Lung (tissue), 12 donors: ENCODE measurements around the gene GALNT9. TPM values are rescaled to one million over a fixed set of nuclear protein-coding genes. Genes with fewer than 3 reads are reported as not detected.

ENCODE experiments used
- ATAC-seq: fragments of 200-7000 bp; cut with Tn5 transposase; one replicate; pipeline ENCODE4 v1.9.1; 2020; ENCODE audit warnings: moderate number of reproducible peaks; ENCODE audit not compliant: insufficient read depth, low FRiP score
- DNase-seq, 3 donors: peaks; one replicate each; pipeline ENCODE4 v3.0.0-alpha.2; 2013 to 2017
- H3K27ac ChIP-seq, 2 donors: one replicate each; pipeline ENCODE4 v1.5.1; 2013; ENCODE audit warnings: mild to moderate bottlenecking in 2 of 2, moderate library complexity in 2 of 2, control low read depth in 1 of 2, inconsistent platforms in 1 of 2, low read depth in 1 of 2, low read length in 1 of 2
- H3K27me3 ChIP-seq, 3 donors: one replicate each; pipeline ENCODE4 v1.5.1; 2013; ENCODE audit warnings: low read length in 2 of 3; ENCODE audit not compliant: control insufficient read depth in 3 of 3, insufficient read depth in 3 of 3
- H3K36me3 ChIP-seq, 4 donors: one replicate each; pipeline ENCODE4 v1.5.1; 2013; ENCODE audit warnings: low read length in 4 of 4, mild to moderate bottlenecking in 1 of 4, moderate library complexity in 1 of 4; ENCODE audit not compliant: control insufficient read depth in 4 of 4, insufficient read depth in 4 of 4
- H3K4me1 ChIP-seq, 5 donors: one replicate each; pipeline ENCODE4 v1.5.1; 2013; ENCODE audit warnings: low read length in 5 of 5, mild to moderate bottlenecking in 2 of 5, moderate library complexity in 1 of 5; ENCODE audit not compliant: control insufficient read depth in 5 of 5, insufficient read depth in 5 of 5
- H3K4me3 ChIP-seq: one replicate; pipeline ENCODE4 v1.5.1; 2013; ENCODE audit warnings: mild to moderate bottlenecking, control low read depth, moderate library complexity
- H3K9ac ChIP-seq, 2 donors: one replicate each; pipeline ENCODE4 v1.5.1; 2013; ENCODE audit warnings: low read length in 2 of 2, control low read depth in 1 of 2; ENCODE audit not compliant: insufficient read depth in 1 of 2
- H3K9me3 ChIP-seq, 4 donors: one replicate each; pipeline ENCODE4 v1.5.1; 2013; ENCODE audit warnings: low read length in 3 of 4, mild to moderate bottlenecking in 1 of 4, moderate library complexity in 1 of 4; ENCODE audit not compliant: control insufficient read depth in 4 of 4, insufficient read depth in 3 of 4
- WGBS, 2 donors: extraction: QIAGEN DNeasy Blood & Tissue Kit; methylation state at CpG; one replicate each; pipeline ENCODE4 v1.1.7; 2013; 5-methylcytosine and 5-hydroxymethylcytosine counted together
- polyA plus RNA-seq, 2 donors: library from polyadenylated mRNA; stranded (reverse); fragments of 200-250 nt; gene quantifications; one replicate each; pipeline ENCODE4 v1.2.1, GENCODE V29; 2013
- total RNA-seq, 2 donors: library from RNA; depleted of rRNA in 1 of 2; stranded (reverse); fragments of >200 nt in 1 of 2; gene quantifications; one replicate each; pipeline ENCODE4 v1.2.1, GENCODE V29; 2014 to 2021
- TF ChIP-seq, protein P1 (sequence below): IDR thresholded peaks from 2 replicates; pipeline ENCODE4 v1.5.1; 2012; ENCODE audit warnings: mild to moderate bottlenecking; ENCODE audit errors: control extremely low read depth, extremely low read depth
- donor health status: control.
- donor health status: control.
- donor health status: Bipolar disorder and iron deficiency.
- donor health status: healthy.
- donor health status: DM: yes; HTN: yes; CAD: no.

GALNT9 gene
- total and polyA plus RNA-seq, 4 donors: 0.13 to 1.7 (median 0.79) TPM

DNA sequence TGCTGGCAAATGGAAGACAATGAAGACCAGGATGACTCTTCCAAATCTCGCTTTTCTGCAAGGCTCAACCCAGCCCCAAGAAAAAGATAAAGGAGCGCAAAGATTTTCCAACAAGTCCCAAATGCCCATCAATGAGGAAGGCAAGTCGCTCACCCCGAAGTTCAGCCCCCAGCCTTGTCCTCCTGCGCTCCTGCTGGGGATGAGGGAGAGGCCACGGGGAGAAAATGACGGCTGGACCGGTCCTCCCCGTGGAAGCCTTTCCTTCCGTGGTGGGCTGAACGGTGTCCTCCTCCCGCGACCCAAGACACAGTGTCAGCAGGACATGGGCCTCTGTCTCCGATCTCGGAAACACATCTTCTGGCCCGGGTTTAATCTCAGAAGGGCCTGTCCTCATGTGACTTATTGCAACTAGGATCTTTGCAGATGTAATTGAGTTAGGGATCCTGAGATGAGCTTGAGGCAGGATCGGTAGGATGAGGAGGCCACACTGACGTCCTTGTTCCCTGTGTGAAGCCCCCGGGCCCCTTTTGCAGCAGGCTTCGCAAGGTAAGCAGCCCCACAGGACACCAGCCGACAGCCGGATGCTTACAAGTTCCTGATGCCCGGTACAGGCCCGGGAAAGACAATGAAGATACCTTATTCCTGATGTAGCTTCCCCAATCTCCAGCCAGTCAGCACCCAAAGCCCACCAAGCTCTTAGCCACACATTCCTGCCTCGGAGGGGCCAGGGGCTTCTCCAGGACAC lies 64.2 kb downstream of the GALNT9 start:
- peaks cover 0 to 6% (median 0%) of the 10 kb centered on the region in 4 donors for H3K9me3 ChIP-seq
- no peak overlapping the region for H3K27ac ChIP-seq
- H3K27me3 ChIP-seq: peaks cover 0 to 11% (median 3%) of the 10 kb centered on the region in 3 donors
- peaks cover 0 to 6% (median 0%) of the 10 kb centered on the region in 5 donors for H3K4me1 ChIP-seq
- H3K36me3 ChIP-seq: no peaks in the 10 kb centered on the region
- WGBS, 2 donors: 88 to 93% methylated on average over 25 of the region's 25 CpGs
- H3K4me3 ChIP-seq: no peak overlapping the region
- H3K9ac ChIP-seq: no peak overlapping the region
- ATAC-seq (no peak), DNase-seq (no peak)
- TF ChIP-seq, protein P1, sequence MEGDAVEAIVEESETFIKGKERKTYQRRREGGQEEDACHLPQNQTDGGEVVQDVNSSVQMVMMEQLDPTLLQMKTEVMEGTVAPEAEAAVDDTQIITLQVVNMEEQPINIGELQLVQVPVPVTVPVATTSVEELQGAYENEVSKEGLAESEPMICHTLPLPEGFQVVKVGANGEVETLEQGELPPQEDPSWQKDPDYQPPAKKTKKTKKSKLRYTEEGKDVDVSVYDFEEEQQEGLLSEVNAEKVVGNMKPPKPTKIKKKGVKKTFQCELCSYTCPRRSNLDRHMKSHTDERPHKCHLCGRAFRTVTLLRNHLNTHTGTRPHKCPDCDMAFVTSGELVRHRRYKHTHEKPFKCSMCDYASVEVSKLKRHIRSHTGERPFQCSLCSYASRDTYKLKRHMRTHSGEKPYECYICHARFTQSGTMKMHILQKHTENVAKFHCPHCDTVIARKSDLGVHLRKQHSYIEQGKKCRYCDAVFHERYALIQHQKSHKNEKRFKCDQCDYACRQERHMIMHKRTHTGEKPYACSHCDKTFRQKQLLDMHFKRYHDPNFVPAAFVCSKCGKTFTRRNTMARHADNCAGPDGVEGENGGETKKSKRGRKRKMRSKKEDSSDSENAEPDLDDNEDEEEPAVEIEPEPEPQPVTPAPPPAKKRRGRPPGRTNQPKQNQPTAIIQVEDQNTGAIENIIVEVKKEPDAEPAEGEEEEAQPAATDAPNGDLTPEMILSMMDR: no peak

DNA sequence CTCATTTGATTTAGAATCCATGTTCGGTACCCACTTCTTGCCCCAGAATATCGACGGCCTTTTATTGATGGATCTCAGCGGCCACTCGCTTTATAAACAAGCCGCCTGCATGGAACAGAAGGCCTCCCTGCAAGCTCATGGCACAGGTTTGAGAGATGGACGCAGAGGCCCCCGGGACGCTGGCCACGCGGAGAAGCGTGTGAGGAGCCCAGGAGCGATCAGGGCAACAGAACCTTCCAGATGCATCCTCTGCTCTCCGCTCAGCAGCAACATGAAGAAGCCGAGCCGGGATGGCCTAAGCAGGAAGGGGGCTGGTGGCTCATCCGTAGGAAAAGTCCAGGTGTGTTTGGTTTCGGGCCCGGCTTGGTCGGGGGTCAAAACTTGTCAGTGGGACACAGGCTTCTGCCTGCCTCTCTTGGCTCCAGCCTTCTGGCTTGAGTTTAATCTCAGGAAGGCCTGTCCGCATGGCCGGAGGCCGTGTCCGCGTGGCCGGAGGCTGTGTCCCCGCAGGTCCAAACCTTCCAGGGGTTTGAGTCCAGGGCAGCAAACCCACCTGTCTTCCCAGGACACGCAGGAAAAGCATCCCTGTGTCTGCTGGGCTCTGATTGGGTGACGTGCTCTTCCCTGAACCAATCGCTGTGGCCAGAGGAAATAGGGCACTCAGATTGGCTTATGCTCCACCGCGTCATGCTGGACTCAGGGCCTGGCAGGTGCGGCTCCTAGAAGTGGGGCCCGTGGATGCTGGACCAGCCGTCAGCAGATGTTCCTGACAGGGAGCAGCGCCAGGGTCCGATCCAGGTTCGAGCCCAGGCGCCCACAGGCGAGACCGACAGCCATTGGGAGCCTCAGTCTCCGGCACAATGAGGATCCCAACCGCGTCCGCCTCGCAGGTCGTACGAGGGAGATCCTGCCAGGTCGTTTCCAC lies 65.0 kb downstream of the GALNT9 start:
- no peak for DNase-seq
- 84 to 91% methylated on average over 49 of the region's 49 CpGs for WGBS, 2 donors

DNA sequence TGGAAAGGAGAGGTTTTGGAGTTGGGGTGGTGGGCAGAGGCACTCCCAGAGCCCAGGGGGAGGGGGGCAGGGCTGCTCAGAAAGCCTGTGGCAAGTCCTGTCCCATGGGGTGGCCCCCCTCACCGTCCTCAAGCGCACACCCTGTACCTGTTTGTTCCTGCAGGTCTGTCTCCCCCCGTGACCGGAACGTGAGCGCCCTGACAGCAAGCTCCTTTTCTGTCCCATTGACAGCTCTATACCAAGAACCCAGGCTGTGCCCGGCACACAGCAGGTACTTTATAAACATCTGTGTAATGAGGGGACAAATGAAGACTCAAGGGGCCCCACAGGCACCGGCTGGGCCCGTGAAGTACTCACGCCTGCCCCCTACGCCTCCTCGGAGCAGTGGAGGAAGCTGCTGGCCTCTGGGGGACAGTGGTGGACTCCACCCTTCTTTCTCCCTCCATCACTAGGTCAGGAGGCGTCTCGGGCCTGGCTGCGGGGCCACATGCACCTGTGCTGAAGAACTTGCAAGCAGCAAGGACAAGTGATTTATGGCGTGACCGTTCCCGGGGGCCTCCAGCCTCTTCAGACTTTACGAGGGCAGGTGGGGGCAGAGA lies 65.8 kb downstream of the GALNT9 start:
- TF ChIP-seq, protein P1: no peak
- H3K4me3 ChIP-seq: no peak overlapping the region
- peaks cover 0 to 6% (median 0%) of the 10 kb centered on the region in 4 donors for H3K9me3 ChIP-seq
- no peak for DNase-seq
- ATAC-seq: no peak
- no peak overlapping the region for H3K27ac ChIP-seq
- peaks cover 0 to 6% (median 0%) of the 10 kb centered on the region in 5 donors for H3K4me1 ChIP-seq
- no peaks in the 10 kb centered on the region for H3K36me3 ChIP-seq
- WGBS, 2 donors: 62 to 74% methylated on average over 19 of the region's 19 CpGs
- H3K9ac ChIP-seq: no peak overlapping the region
- peaks cover 0 to 11% (median 3%) of the 10 kb centered on the region in 3 donors for H3K27me3 ChIP-seq

More for the DNA sequence above, 65.0 kb downstream of the GALNT9 start:
- H3K9me3 ChIP-seq: peaks cover 0 to 6% (median 0%) of the 10 kb centered on the region in 4 donors
- H3K9ac ChIP-seq: no peak overlapping the region
- H3K4me1 ChIP-seq: peaks cover 0 to 6% (median 0%) of the 10 kb centered on the region in 5 donors
- TF ChIP-seq, protein P1: no peak
- peaks cover 0 to 11% (median 3%) of the 10 kb centered on the region in 3 donors for H3K27me3 ChIP-seq
- no peak overlapping the region for H3K4me3 ChIP-seq
- no peaks in the 10 kb centered on the region for H3K36me3 ChIP-seq
- ATAC-seq: no peak
- no peak overlapping the region for H3K27ac ChIP-seq
